GM12878 (cell line): ENCODE results near the gene STAB2. TPM values are rescaled to one million over a fixed set of nuclear protein-coding genes. Genes with fewer than 3 reads are reported as not detected.

Experiments used
- ATAC-seq: fragments of 200-7000 bp; cut with Tn5 transposase; 3 replicates; pipeline ENCODE4 v1.9.1; 2020; ENCODE audit warnings: mild to moderate bottlenecking, moderate library complexity
- BruUV-seq: library from RNA; stranded (reverse); fragments of 400-500 nt; replicated peaks from 2 replicates; lab custom pipeline; 2021; lab: Mats Ljungman, UMichigan
- CTCF ChIA-PET: fragments of 300-600 bp; sonication (Branson Sonifier 250); formaldehyde crosslinking; extraction: SDS; loops from one replicate; lab custom pipeline; 2021; ENCODE audit warnings: inconsistent platforms; lab: Yijun Ruan, JAX
- POLR2A ChIA-PET: fragments of 350-600 bp; formaldehyde crosslinking; extraction: SDS; loops from one replicate; lab custom pipeline; 2021; ENCODE audit warnings: inconsistent platforms; lab: Charles Lee
- RAD21 ChIA-PET: fragments of 300-600 bp; sonication (Branson Sonifier 250); formaldehyde crosslinking; loops from one replicate; lab custom pipeline; 2023; ENCODE audit warnings: antibody characterized with exemption; ENCODE audit not compliant: unreplicated experiment; lab: Charles Lee
- SMC1A ChIA-PET: fragments of 300-600 bp; sonication (Branson Sonifier 250); formaldehyde crosslinking; loops from one replicate; lab custom pipeline; 2023; ENCODE audit not compliant: unreplicated experiment, uncharacterized antibody; lab: Charles Lee
- DNase-seq: peaks from one replicate; pipeline ENCODE4 v3.0.0-alpha.2; 2011; ENCODE audit warnings: low read depth, low spot score
- FAIRE-seq: peaks from 3 replicates; lab custom pipeline; 2011; peaks lifted over from hg19 to GRCh38; lab: Jason Lieb, UNC
- H2AFZ ChIP-seq: 2 replicates; pipeline ENCODE4 v1.6.0; 2011; ENCODE audit warnings: low read depth, low read length, control low read depth; ENCODE audit not compliant: control insufficient read depth
- H3K27ac ChIP-seq: 2 replicates; pipeline ENCODE4 v1.5.1; 2011; ENCODE audit warnings: control low read depth; ENCODE audit not compliant: control insufficient read depth, insufficient read depth
- H3K27me3 ChIP-seq, 2 experiments: replicated peaks in 1 of 2; 2 replicates each; pipeline versions ENCODE4 v1.6.0 to v1.6.1; 2011; ENCODE audit warnings: low read length in 1 of 2; ENCODE audit not compliant: control insufficient read depth in 2 of 2, insufficient read depth in 2 of 2
- H3K36me3 ChIP-seq, 2 experiments: 2 replicates each; pipeline ENCODE4 v1.5.1; 2011; ENCODE audit warnings: low read length in 1 of 2; ENCODE audit not compliant: control insufficient read depth in 2 of 2, insufficient read depth in 2 of 2
- H3K4me1 ChIP-seq: 2 replicates; pipeline ENCODE4 v1.6.1; 2011; ENCODE audit warnings: mild to moderate bottlenecking, low read length, moderate library complexity, mixed read lengths; ENCODE audit not compliant: control insufficient read depth, insufficient read depth
- H3K4me2 ChIP-seq: 2 replicates; pipeline ENCODE4 v1.6.0; 2011; ENCODE audit warnings: control low read depth; ENCODE audit not compliant: control insufficient read depth, insufficient read depth
- H3K4me3 ChIP-seq: fragments of 200-600 bp; sonication (generic); 2 replicates; pipeline ENCODE4 v1.5.1; 2016
- H3K79me2 ChIP-seq: 2 replicates; pipeline ENCODE4 v1.6.0; 2011; ENCODE audit warnings: low read length; ENCODE audit not compliant: control insufficient read depth, insufficient read depth
- H3K9ac ChIP-seq: 2 replicates; pipeline ENCODE4 v1.8.0; 2011; ENCODE audit warnings: low read length, control low read depth, mixed read lengths; ENCODE audit not compliant: control insufficient read depth, insufficient read depth
- H3K9me3 ChIP-seq: replicated peaks from 3 replicates; pipeline ENCODE4 v1.5.1; 2011; ENCODE audit warnings: mild to moderate bottlenecking, low read length; ENCODE audit not compliant: control insufficient read depth, insufficient read depth
- H4K20me1 ChIP-seq: 2 replicates; pipeline ENCODE4 v1.6.0; 2011; ENCODE audit not compliant: control insufficient read depth, insufficient read depth
- CEBPB ChIP-seq, 2 experiments: fragments of 150-350 bp in 1 of 2; IDR thresholded peaks; 2 replicates each; pipeline ENCODE4 v1.6.1; 2012 to 2014; ENCODE audit warnings: low read depth in 2 of 2, low read length in 2 of 2, borderline replicate concordance in 1 of 2, inconsistent platforms in 1 of 2
- FOXM1 ChIP-seq: IDR thresholded peaks from 2 replicates; pipeline ENCODE4 v1.6.1; 2012; ENCODE audit warnings: low read depth, mild to moderate bottlenecking, inconsistent platforms, low read length, moderate library complexity
- NFYA ChIP-seq: IDR thresholded peaks from 2 replicates; pipeline ENCODE4 v1.6.1; 2011; ENCODE audit warnings: low read depth, mild to moderate bottlenecking, low read length, improper control_type of control experiment, borderline replicate concordance
- SMARCA5 ChIP-seq: fragments of 450-650 bp; IDR thresholded peaks from 2 replicates; pipeline ENCODE4 v1.6.1; 2017; ENCODE audit warnings: mild to moderate bottlenecking
- TAF1 ChIP-seq: IDR thresholded peaks from 2 replicates; pipeline ENCODE4 v1.6.1; 2011; ENCODE audit warnings: mild to moderate bottlenecking, low read depth, low read length, borderline replicate concordance
- ZBED1 ChIP-seq: IDR thresholded peaks from 2 replicates; pipeline ENCODE4 v1.6.1; 2016; ENCODE audit warnings: borderline replicate concordance
- ZZZ3 ChIP-seq: IDR thresholded peaks from 2 replicates; pipeline ENCODE4 v1.6.1; 2011; ENCODE audit warnings: low read depth; ENCODE audit not compliant: control insufficient read depth, insufficient read length
- WGBS: methylation state at CpG from one replicate; pipeline ENCODE4 v1.1.6; 2016; ENCODE audit warnings: low lambda C conversion rate; ENCODE audit not compliant: insufficient replicate concordance, insufficient coverage; ENCODE audit errors: missing lambda C conversion rate; 5-methylcytosine and 5-hydroxymethylcytosine counted together
- in situ Hi-C: fragments of 300-500 bp; cut with MboI; formaldehyde crosslinking; loops from 9 replicates; pipeline ENCODE4 v1.14.3; 2018; ENCODE audit warnings: mixed read lengths
- intact Hi-C: fragments of 100-400 bp; cut with micrococcal nuclease; formaldehyde crosslinking; loops from one replicate; pipeline ENCODE4 v1.14.2; 2022; ENCODE audit not compliant: unreplicated experiment
- polyA plus RNA-seq, 11 experiments: library from polyadenylated mRNA; depleted of rRNA in 4 of 11; unstranded in 6 of 11; stranded (reverse) in 5 of 11; fragments of >200 nt; fragmentation: Nextera tagmentation in 4 of 11; fragmentation: Illumina TruSeq in 1 of 11; extraction: Ambion mirVana in 4 of 11; extraction: Trizol in 1 of 11; gene quantifications; 1 replicate in 1 of 11; 2 replicates in 10 of 11; pipeline versions ENCODE4 v1.2.1 to v1.2.3, GENCODE V29; 2011 to 2016; ENCODE audit warnings: inconsistent platforms in 2 of 11, missing spikeins in 2 of 11, low read depth in 1 of 11
- total RNA-seq, 4 experiments: library from RNA; depleted of rRNA in 3 of 4; stranded (reverse); fragments of >200 nt in 3 of 4; fragmentation: Illumina TruSeq in 1 of 4; extraction: Trizol in 1 of 4; gene quantifications; 2 replicates each; pipeline versions ENCODE4 v1.2.1 to v1.2.3, GENCODE V29; 2013 to 2021
- TF ChIP-seq, protein P1 (sequence below): fragments of 450-650 bp; formaldehyde crosslinking; IDR thresholded peaks from 2 replicates; pipeline ENCODE4 v1.5.0; 2022; ENCODE audit warnings: mild to moderate bottlenecking, missing genetic modification characterization
- TF ChIP-seq, protein P2 (sequence below): fragments of 450-650 bp; formaldehyde crosslinking; IDR thresholded peaks from 2 replicates; pipeline ENCODE4 v1.4.0; 2020; ENCODE audit warnings: mild to moderate bottlenecking, moderate library complexity
- TF ChIP-seq, protein P3 (sequence below): fragments of 450-650 bp; IDR thresholded peaks from 2 replicates; pipeline ENCODE4 v1.6.1; 2016; ENCODE audit warnings: mild to moderate bottlenecking
- TF ChIP-seq, protein P4 (sequence below): IDR thresholded peaks from 2 replicates; pipeline ENCODE4 v1.6.1; 2012; ENCODE audit warnings: mild to moderate bottlenecking, low read depth, low read length

The STAB2 gene
- total and polyA plus RNA-seq, 10 of the 15 experiments (the other 5 are each of a cell fraction or from before 2014, with no cell fraction given), result 0.37 TPM; not detected in 9

DNA sequence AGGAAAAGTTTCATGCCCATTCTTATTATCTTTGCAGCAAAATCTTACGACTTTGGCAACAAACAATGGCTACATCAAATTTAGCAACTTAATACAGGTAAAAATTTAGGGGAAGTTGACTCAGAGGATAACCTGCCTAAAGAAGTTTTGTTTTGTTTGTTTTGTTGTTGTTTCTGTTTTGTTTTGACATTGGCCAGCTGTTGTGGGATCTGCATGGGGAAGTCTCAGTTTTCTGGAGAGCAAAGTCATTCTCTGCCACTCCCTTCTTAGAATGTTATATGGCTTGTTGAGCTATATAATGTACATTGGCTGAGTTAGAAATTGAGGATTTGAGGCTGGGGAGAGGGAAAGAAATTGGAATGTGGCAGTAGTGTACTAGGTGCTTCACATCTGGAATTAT lies 144.5 kb downstream of the STAB2 start (continued):
- TF ChIP-seq, protein P1, sequence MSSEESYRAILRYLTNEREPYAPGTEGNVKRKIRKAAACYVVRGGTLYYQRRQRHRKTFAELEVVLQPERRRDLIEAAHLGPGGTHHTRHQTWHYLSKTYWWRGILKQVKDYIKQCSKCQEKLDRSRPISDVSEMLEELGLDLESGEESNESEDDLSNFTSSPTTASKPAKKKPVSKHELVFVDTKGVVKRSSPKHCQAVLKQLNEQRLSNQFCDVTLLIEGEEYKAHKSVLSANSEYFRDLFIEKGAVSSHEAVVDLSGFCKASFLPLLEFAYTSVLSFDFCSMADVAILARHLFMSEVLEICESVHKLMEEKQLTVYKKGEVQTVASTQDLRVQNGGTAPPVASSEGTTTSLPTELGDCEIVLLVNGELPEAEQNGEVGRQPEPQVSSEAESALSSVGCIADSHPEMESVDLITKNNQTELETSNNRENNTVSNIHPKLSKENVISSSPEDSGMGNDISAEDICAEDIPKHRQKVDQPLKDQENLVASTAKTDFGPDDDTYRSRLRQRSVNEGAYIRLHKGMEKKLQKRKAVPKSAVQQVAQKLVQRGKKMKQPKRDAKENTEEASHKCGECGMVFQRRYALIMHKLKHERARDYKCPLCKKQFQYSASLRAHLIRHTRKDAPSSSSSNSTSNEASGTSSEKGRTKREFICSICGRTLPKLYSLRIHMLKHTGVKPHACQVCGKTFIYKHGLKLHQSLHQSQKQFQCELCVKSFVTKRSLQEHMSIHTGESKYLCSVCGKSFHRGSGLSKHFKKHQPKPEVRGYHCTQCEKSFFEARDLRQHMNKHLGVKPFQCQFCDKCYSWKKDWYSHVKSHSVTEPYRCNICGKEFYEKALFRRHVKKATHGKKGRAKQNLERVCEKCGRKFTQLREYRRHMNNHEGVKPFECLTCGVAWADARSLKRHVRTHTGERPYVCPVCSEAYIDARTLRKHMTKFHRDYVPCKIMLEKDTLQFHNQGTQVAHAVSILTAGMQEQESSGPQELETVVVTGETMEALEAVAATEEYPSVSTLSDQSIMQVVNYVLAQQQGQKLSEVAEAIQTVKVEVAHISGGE (CRISPR knock-in tag), result no peak
- no peak for TF ChIP-seq SMARCA5

DNA sequence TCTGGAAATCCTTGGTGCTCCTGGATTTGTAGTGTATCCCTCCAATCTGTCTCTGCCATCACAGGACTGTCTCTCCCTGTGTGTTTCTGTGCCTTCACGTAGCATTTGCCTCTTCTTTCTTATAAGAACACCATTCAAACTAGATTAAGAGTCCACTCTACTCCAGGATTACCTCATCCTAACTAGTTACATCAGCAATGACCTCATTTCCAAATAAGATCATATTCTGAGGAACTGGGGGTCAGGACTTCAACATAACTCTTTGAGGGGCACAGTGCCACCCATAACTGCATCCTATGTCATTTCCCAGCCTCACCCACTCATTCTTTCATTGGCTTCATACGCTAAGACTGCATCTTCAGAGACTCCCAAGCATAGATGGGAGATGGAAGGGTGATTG lies 147.8 kb downstream of the STAB2 start:
- 13% methylated on average over 2 of the region's 2 CpGs for WGBS
- Histone ChIP-seq H3K36me3 (no peaks in the 10 kb centered on the region), H4K20me1 (no peaks in the 10 kb centered on the region), H3K27me3 (no peaks in the 10 kb centered on the region), H2AFZ (no peak overlapping the region), H3K9me3 (peaks cover 3% of the 10 kb centered on the region; the same call in 2 of the 3 replicates), H3K4me3 (no peak overlapping the region), H3K27ac (no peak overlapping the region), H3K79me2 (no peaks in the 10 kb centered on the region), H3K4me2 (no peak overlapping the region), H3K9ac (no peak overlapping the region), H3K4me1 (no peaks in the 10 kb centered on the region)
- intact Hi-C loops, result no loop called here
- POLR2A ChIA-PET, result no interaction called here
- CTCF ChIA-PET, result no interaction called here
- ATAC-seq (no peak), FAIRE-seq (no peak), DNase-seq (no peak)
- SMC1A ChIA-PET, result no interaction called here
- RAD21 ChIA-PET, result interaction anchor here (0.6 kb wide), 1 partner anchor 326 kb away, joined by 3 read pairs; no protein-coding TSS in a partner anchor
- in situ Hi-C loops, result no loop called here
- BruUV-seq, result no TSS peak
- TF ChIP-seq ZBED1 (no peak), FOXM1 (no peak), TAF1 (no peak), CEBPB (IDR thresholded peaks at IDR 0.05; ENCODE audit: borderline replicate concordance in 1 of 2, low read depth in 2 of 2, low read length in 2 of 2) (no peak), NFYA (no peak), ZZZ3 (no peak)
- TF ChIP-seq, protein P2, sequence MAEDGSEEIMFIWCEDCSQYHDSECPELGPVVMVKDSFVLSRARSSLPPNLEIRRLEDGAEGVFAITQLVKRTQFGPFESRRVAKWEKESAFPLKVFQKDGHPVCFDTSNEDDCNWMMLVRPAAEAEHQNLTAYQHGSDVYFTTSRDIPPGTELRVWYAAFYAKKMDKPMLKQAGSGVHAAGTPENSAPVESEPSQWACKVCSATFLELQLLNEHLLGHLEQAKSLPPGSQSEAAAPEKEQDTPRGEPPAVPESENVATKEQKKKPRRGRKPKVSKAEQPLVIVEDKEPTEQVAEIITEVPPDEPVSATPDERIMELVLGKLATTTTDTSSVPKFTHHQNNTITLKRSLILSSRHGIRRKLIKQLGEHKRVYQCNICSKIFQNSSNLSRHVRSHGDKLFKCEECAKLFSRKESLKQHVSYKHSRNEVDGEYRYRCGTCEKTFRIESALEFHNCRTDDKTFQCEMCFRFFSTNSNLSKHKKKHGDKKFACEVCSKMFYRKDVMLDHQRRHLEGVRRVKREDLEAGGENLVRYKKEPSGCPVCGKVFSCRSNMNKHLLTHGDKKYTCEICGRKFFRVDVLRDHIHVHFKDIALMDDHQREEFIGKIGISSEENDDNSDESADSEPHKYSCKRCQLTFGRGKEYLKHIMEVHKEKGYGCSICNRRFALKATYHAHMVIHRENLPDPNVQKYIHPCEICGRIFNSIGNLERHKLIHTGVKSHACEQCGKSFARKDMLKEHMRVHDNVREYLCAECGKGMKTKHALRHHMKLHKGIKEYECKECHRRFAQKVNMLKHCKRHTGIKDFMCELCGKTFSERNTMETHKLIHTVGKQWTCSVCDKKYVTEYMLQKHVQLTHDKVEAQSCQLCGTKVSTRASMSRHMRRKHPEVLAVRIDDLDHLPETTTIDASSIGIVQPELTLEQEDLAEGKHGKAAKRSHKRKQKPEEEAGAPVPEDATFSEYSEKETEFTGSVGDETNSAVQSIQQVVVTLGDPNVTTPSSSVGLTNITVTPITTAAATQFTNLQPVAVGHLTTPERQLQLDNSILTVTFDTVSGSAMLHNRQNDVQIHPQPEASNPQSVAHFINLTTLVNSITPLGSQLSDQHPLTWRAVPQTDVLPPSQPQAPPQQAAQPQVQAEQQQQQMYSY (CRISPR knock-in tag), result no peak
- TF ChIP-seq, protein P3, sequence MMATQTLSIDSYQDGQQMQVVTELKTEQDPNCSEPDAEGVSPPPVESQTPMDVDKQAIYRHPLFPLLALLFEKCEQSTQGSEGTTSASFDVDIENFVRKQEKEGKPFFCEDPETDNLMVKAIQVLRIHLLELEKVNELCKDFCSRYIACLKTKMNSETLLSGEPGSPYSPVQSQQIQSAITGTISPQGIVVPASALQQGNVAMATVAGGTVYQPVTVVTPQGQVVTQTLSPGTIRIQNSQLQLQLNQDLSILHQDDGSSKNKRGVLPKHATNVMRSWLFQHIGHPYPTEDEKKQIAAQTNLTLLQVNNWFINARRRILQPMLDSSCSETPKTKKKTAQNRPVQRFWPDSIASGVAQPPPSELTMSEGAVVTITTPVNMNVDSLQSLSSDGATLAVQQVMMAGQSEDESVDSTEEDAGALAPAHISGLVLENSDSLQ, result no peak
- TF ChIP-seq, protein P4, sequence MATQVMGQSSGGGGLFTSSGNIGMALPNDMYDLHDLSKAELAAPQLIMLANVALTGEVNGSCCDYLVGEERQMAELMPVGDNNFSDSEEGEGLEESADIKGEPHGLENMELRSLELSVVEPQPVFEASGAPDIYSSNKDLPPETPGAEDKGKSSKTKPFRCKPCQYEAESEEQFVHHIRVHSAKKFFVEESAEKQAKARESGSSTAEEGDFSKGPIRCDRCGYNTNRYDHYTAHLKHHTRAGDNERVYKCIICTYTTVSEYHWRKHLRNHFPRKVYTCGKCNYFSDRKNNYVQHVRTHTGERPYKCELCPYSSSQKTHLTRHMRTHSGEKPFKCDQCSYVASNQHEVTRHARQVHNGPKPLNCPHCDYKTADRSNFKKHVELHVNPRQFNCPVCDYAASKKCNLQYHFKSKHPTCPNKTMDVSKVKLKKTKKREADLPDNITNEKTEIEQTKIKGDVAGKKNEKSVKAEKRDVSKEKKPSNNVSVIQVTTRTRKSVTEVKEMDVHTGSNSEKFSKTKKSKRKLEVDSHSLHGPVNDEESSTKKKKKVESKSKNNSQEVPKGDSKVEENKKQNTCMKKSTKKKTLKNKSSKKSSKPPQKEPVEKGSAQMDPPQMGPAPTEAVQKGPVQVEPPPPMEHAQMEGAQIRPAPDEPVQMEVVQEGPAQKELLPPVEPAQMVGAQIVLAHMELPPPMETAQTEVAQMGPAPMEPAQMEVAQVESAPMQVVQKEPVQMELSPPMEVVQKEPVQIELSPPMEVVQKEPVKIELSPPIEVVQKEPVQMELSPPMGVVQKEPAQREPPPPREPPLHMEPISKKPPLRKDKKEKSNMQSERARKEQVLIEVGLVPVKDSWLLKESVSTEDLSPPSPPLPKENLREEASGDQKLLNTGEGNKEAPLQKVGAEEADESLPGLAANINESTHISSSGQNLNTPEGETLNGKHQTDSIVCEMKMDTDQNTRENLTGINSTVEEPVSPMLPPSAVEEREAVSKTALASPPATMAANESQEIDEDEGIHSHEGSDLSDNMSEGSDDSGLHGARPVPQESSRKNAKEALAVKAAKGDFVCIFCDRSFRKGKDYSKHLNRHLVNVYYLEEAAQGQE, result no peak
